Measurements from ENCODE around the gene PPT2.
A peak's percentile ranks its signal among the peaks of the same experiment; 100 is the strongest.

The PPT2 gene, protein sequence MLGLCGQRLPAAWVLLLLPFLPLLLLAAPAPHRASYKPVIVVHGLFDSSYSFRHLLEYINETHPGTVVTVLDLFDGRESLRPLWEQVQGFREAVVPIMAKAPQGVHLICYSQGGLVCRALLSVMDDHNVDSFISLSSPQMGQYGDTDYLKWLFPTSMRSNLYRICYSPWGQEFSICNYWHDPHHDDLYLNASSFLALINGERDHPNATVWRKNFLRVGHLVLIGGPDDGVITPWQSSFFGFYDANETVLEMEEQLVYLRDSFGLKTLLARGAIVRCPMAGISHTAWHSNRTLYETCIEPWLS

DNA sequence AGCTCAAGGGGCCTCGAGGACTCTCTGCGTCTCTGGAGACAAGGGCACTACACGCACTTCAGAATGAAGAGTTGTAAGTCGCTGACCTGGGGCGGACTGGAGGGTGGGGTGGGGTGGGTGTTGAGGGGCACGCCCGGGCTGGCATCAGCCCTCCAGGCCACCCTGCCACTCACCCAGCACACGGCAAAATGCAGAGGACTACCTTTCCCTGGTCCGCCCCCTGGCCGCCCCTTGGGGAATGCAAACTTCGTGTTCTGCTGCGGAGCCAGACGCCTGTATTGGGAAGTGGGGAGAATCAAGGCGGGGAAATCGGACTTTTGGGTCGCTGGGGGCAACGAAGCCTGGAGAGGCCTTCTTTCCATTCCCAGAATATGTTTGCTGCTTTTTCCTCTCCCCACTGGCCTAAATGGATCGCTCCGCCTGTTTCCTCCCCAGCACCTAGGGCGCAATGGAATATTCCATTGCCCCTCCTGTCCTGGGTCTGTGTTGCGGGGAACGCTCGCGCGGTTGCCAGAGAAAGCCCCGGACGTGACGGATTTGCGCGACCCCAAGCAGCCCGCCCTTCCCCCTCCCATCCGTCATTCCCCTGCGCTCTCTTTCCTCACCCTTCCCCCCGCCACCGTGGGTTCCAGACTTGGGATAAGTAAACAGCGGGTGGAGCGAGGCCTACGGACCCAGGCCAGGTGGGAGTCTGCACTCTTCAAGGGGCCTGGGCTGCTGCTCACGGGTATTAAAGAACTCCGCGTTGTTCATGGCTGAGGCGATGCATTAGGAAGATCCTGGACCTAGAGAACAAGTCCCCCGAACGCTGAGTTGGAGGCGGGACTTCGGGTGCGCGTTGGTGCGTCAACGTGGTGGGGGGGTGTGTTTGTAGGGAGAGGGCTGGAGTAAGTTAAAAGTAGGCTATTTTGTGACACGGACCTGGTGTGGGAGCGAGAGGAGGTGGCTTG lies at the start of gene PPT2:
Gene PPT2, plus strand, starts transcription at position 578 of the 950 bp plus-strand sequence. CDS start 454 bp downstream, outside the sequence.
- Histone ChIP-seq H3K79me2 (ENCODE audit: insufficient read depth, low read length) (peaks cover 17% of the 10 kb centered on the region), H3K9me2 (replicated peaks; ENCODE audit: low read depth, low read length) (no peaks in the 10 kb centered on the region), H3K4me2 (ENCODE audit: low read depth, low read length, poor library complexity, severe bottlenecking) (peak within 1 kb of the TSS; percentile 93), H3K27me3 (ENCODE audit: insufficient read depth, low read length, poor library complexity, severe bottlenecking) (no peaks in the 10 kb centered on the region), H3K9ac (ENCODE audit: low read depth, low read length, poor library complexity, severe bottlenecking) (peak within 1 kb of the TSS; percentile 70), H3K4me3 (ENCODE audit: low read length, poor library complexity, severe bottlenecking) (peak within 1 kb of the TSS; percentile 90), H3K9me3 (ENCODE audit: insufficient read depth, low read depth, low read length) (no peaks in the 10 kb centered on the region), H3F3A (ENCODE audit: low read depth) (no peaks in the 10 kb centered on the region), H3K36me3 (ENCODE audit: insufficient read depth, low read length) (peaks cover 11% of the 10 kb centered on the region; the same call in 1 of the 2 replicates), H3K4me1 (ENCODE audit: insufficient read depth, low read length, poor library complexity, severe bottlenecking) (peaks cover 21% of the 10 kb centered on the region), H2AFZ (ENCODE audit: low read length) (peak within 1 kb of the TSS; percentile 93), H4K20me1 (ENCODE audit: insufficient read depth, low read length, poor library complexity, severe bottlenecking) (no peaks in the 10 kb centered on the region)
- TF ChIP-seq, protein P1, sequence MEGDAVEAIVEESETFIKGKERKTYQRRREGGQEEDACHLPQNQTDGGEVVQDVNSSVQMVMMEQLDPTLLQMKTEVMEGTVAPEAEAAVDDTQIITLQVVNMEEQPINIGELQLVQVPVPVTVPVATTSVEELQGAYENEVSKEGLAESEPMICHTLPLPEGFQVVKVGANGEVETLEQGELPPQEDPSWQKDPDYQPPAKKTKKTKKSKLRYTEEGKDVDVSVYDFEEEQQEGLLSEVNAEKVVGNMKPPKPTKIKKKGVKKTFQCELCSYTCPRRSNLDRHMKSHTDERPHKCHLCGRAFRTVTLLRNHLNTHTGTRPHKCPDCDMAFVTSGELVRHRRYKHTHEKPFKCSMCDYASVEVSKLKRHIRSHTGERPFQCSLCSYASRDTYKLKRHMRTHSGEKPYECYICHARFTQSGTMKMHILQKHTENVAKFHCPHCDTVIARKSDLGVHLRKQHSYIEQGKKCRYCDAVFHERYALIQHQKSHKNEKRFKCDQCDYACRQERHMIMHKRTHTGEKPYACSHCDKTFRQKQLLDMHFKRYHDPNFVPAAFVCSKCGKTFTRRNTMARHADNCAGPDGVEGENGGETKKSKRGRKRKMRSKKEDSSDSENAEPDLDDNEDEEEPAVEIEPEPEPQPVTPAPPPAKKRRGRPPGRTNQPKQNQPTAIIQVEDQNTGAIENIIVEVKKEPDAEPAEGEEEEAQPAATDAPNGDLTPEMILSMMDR (conservative IDR thresholded peaks at IDR 0.05; ENCODE audit: low read length) = no peak
- TF ChIP-seq EZH2phosphoT487 (IDR thresholded peaks at IDR 0.05; ENCODE audit: borderline replicate concordance) = no peak

DNA sequence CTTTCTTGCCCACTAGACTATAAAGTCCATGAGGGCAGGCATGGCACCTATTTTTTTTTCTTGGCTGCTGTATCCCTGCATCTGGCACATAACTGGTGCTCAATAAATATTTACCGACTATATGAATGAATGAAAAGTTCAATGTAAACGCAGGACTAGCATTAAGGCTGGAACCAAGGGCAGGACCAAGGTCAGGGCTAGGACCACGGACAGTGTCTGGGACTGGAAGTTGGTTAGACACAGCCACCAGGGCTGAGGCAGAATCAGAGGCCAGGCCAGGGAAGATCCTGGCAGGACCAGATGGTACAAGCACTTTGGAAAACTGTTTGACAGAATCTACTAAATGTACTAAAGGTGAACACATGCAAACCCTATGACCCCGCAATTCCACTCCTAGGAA lies 48.5 kb upstream of the PPT2 start:
- Histone ChIP-seq H3K9me3 (ENCODE audit: insufficient read depth, low read depth, low read length) (no peaks in the 10 kb centered on the region), H3F3A (ENCODE audit: low read depth) (no peaks in the 10 kb centered on the region), H4K20me1 (ENCODE audit: insufficient read depth, low read length, poor library complexity, severe bottlenecking) (no peaks in the 10 kb centered on the region), H3K79me2 (ENCODE audit: insufficient read depth, low read length) (no peaks in the 10 kb centered on the region), H3K4me1 (ENCODE audit: insufficient read depth, low read length, poor library complexity, severe bottlenecking) (no peaks in the 10 kb centered on the region), H3K9me2 (replicated peaks; ENCODE audit: low read depth, low read length) (no peaks in the 10 kb centered on the region), H3K9ac (ENCODE audit: low read depth, low read length, poor library complexity, severe bottlenecking) (no peak overlapping the region), H3K4me3 (ENCODE audit: low read length, poor library complexity, severe bottlenecking) (no peak overlapping the region), H3K4me2 (ENCODE audit: low read depth, low read length, poor library complexity, severe bottlenecking) (no peak overlapping the region), H3K27me3 (ENCODE audit: insufficient read depth, low read length, poor library complexity, severe bottlenecking) (no peaks in the 10 kb centered on the region), H2AFZ (ENCODE audit: low read length) (no peak overlapping the region), H3K36me3 (ENCODE audit: insufficient read depth, low read length) (no peaks in the 10 kb centered on the region)
- TF ChIP-seq, protein P1 (conservative IDR thresholded peaks at IDR 0.05; ENCODE audit: low read length) = no peak
- TF ChIP-seq EZH2phosphoT487 (IDR thresholded peaks at IDR 0.05; ENCODE audit: borderline replicate concordance) = no peak

DNA sequence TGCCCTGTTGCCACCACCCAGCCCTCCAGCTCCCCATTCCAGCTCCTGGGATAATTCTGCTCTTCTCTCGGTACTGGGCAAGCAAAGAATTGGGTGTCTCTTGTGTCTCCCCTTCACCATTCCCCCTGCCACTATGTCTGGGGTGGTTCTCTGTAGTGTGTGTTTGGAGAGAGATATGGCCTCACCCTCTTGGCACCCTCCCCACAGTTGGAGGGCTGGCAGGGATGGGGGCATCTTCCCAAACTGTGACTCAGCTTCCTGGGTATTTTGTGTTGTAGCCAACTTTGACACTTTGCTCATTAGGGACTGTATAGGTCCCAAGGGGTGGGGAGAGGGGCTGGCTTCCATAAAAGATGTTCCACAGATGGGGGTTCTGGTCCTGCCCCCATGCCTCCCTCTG lies 46.5 kb upstream of the PPT2 start:
- TF ChIP-seq EZH2phosphoT487 (IDR thresholded peaks at IDR 0.05; ENCODE audit: borderline replicate concordance) = no peak
- TF ChIP-seq, protein P1 (conservative IDR thresholded peaks at IDR 0.05; ENCODE audit: low read length) = no peak
- Histone ChIP-seq H3K9me3 (ENCODE audit: insufficient read depth, low read depth, low read length) (no peaks in the 10 kb centered on the region), H3K4me3 (ENCODE audit: low read length, poor library complexity, severe bottlenecking) (no peak overlapping the region), H3F3A (ENCODE audit: low read depth) (no peaks in the 10 kb centered on the region), H4K20me1 (ENCODE audit: insufficient read depth, low read length, poor library complexity, severe bottlenecking) (no peaks in the 10 kb centered on the region), H3K79me2 (ENCODE audit: insufficient read depth, low read length) (no peaks in the 10 kb centered on the region), H3K9me2 (replicated peaks; ENCODE audit: low read depth, low read length) (no peaks in the 10 kb centered on the region), H3K4me1 (ENCODE audit: insufficient read depth, low read length, poor library complexity, severe bottlenecking) (no peaks in the 10 kb centered on the region), H3K4me2 (ENCODE audit: low read depth, low read length, poor library complexity, severe bottlenecking) (no peak overlapping the region), H3K27me3 (ENCODE audit: insufficient read depth, low read length, poor library complexity, severe bottlenecking) (no peaks in the 10 kb centered on the region), H2AFZ (ENCODE audit: low read length) (no peak overlapping the region), H3K9ac (ENCODE audit: low read depth, low read length, poor library complexity, severe bottlenecking) (no peak overlapping the region), H3K36me3 (ENCODE audit: insufficient read depth, low read length) (no peaks in the 10 kb centered on the region)
